Stimulated activated CD8-positive, alpha-beta memory T cell treated with anti-CD3 and anti-CD28 coated beads, Interleukin-4, amount 100 ng/mL, for 4 hours (primary cell): ENCODE results near the gene FCHSD2.
"Not testable (repeated sequence)": the region's sequence is repeated elsewhere in the genome, so short reads cannot be mapped to it uniquely, and the experiment has no call there.

Experiments used
- DNase-seq, 2 donors: peaks; one replicate each; pipeline ENCODE4 v3.0.0-alpha.2; 2020; ENCODE audit warnings: low read depth in 2 of 2, low spot score in 1 of 2

Gene FCHSD2

GRCh38 chr11:72807021-72807693 is 335.0 kb downstream of the FCHSD2 start:
- no peak for DNase-seq

GRCh38 chr11:72806378-72806777 is 335.7 kb downstream of the FCHSD2 start:
- not testable (repeated sequence) for DNase-seq

- no peak for DNase-seq
Measured at GRCh38 chr11:72805216-72805615, 336.9 kb downstream of the FCHSD2 start.

- DNase-seq: no peak
Measured at GRCh38 chr11:72802822-72803221, 339.3 kb downstream of the FCHSD2 start.

GRCh38 chr11:72799441-72799840 is 342.7 kb downstream of the FCHSD2 start:
- DNase-seq: no peak

- DNase-seq: no peak
Measured at GRCh38 chr11:72798361-72798760, 343.8 kb downstream of the FCHSD2 start.

- DNase-seq: peak; percentile 82 to 89
Measured at GRCh38 chr11:72793425-72794367, 348.4 kb downstream of the FCHSD2 start, which contains the start of gene STARD10. STARD10 (minus strand) TSS chr11:72794047; CDS start chr11:72781181, 12,866 bp downstream.

GRCh38 chr11:72793076-72793424 is 349.1 kb downstream of the FCHSD2 start:
- DNase-seq: no peak

GRCh38 chr11:72792437-72793021 is 349.6 kb downstream of the FCHSD2 start:
- no peak for DNase-seq

- not testable (repeated sequence) for DNase-seq
Measured at GRCh38 chr11:72791228-72791627, 350.9 kb downstream of the FCHSD2 start.

GRCh38 chr11:72789493-72790131 is 352.5 kb downstream of the FCHSD2 start:
- no peak for DNase-seq

- no peak for DNase-seq
Measured at GRCh38 chr11:72788241-72788640, 353.9 kb downstream of the FCHSD2 start.

GRCh38 chr11:72787216-72788104 is 354.7 kb downstream of the FCHSD2 start:
- no peak for DNase-seq
